Measurements from ENCODE around the gene FOXP1.
A peak's percentile ranks its signal among the peaks of the same experiment; 100 is the strongest.

The FOXP1 gene

DNA sequence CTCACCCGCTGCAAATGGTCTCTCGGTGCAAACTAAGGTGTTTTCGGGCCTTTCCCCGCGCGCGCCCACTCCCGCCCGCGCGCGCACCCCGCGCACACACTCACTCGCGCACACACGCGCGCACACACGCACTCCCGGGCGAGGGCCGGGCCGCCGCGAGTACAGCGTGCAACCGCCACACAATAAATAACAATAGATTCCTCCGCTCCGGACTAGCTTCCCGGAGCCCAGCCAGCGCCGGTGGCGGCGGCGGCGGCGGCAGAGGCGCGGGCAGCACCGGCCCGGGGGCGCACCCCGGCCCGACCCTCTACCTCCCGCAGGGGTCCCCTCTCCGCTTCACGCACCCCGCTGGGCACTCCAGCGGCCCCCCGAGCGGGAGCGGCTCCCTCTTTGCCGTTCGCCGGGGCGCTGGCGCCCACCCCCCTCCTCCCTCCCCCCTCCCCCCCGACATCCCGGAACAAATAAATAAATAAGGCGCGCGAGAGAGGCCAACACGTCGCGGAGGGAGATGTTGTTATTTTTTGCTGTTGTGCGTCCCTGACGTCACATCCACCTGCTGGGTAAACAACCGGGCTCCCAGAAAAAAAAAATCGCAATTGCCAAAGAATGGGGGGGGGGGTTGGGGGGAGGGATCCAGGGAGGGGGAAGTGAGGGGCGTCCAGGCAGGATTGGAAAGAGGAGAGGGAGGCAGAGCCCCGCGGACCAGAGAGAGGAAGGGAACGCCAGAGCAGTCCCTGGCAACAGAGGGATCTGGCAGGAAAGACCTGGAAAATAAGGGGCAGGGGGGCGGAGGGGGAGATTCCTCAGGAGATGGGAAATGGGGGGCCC lies at the start of gene FOXP1:
Gene FOXP1 (minus strand): TSS at position 163 of the 828 bp plus-strand sequence. CDS start 385,347 bp downstream, outside the sequence.
- peak; percentile 74 for DNase-seq

DNA sequence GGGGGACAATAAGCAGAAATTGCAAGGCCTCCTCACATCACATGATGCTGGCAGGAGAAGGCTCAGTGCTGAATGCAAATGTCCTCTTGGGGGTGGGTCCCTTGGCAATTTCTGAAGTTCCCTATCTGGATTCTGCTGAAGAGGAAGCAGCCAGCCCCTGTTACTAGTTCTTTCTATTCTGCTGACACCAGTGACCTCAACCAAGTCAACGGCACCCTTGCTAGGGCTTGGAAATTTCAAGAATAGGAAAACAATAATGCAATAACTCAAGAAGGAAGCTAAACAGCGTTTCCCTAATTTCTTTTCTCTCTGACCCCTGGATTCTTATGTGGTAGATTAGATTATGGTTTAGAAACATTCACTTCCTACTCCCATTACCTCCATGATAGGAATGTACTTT lies 46.2 kb upstream of the FOXP1 start:
- peak; percentile 92 for DNase-seq

DNA sequence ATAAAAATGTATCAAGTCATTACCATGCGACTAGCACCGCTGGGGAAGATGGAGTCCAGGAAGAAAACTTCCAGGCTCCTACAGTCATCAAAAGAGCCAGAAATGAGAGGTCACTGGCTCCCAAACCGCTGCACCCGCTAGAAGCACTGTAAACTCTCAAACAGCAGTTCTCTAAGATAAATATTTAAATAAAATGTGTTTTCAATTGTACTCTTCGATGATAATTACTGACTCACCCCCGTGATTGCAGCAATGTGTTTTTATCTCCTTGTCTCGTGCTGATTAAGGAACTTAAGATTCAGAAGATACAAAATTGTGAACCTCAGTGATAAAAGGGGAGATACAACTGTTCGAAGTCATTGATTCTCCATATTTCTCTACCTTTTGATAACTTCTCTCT lies 45.8 kb upstream of the FOXP1 start:
- DNase-seq = no peak

DNA sequence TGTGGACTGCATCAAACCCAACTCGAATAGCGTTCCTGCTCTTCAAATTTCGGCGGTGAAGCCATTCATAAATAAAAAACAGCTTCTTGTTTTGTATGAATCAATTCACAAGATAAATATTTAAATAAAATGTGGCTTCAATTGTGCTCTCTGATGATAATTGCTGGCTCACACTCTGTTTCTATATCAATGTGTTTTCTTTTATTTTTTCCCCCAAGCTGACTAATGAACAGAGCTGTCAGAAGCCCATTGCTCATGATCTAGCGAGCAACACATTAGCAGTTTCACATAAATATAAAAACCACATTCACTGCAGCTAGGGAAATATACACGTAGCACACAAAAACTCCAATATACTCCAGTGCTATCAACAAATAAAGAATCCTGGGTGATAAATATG lies 45.0 kb upstream of the FOXP1 start:
- DNase-seq = no peak

DNA sequence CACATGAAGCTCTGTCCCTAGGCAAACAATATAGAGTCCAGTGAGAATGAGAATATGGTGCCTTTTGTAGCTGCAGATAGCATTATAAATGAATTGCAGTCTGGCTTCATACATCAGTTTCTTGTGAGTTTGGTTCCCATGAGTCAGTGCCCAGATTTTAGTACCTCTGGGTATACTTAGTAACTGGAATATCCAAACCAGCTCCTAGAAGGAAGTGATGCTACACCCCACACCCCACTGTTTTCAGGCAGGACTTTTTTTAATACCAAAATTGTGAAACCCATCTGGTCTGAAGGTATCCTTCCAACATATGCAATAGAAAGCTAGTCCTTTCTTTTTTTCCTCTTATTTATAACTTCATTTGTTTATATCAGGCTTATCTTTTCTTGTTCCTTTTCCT lies 42.1 kb upstream of the FOXP1 start:
- DNase-seq = peak; percentile 77

DNA sequence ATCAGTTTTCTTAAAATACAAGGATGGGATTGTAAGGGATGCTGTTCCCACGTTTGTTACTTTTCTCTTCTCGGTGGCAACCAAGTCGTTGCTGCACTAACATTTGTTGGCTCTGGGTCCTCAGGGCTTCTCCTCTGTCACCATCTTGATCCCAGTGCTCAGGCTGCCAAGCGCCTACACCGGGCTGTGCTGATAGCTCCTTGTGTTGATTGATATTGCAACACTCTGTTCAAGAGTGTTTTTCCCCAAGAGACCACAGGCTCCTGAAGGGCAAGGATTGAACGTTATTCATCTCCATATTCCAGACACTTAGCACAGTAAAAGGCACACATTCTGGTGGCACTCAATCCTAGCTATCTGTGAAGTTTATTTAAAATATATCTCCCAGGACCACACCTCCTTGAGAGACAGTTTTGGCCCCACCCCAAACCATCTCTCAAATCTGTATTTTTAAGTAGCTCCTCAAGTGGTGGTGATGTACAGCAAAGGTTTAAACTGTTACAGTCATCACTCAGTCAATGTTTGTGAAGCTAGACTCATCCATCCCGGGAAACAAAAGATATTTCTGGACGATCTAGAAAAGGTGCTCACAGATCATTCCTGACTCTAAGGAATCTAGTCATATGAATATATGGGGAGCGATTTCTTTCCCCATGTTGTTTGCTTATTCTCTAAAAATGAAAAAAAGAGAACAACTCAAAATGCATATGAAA lies 38.5 kb upstream of the FOXP1 start:
- DNase-seq = no peak

DNA sequence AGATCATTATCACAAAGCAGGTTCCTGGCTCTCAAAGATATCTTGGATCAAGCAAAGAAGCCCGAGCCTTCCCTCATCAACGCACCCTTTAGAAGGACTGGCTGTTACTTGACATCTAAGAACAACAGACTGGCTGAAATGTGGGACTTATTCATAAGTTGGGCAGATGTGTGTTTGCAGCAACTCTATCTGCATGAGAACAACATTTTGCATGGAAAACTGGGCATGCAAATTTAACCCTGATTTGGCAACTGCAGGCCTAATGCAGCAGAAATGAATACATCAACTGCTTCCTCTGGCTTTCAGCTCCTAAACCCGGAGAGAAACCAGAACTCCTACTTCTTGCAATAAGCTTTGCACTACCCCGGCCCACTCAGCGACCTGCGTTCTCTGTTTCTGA lies 35.0 kb upstream of the FOXP1 start:
- DNase-seq = no peak

DNA sequence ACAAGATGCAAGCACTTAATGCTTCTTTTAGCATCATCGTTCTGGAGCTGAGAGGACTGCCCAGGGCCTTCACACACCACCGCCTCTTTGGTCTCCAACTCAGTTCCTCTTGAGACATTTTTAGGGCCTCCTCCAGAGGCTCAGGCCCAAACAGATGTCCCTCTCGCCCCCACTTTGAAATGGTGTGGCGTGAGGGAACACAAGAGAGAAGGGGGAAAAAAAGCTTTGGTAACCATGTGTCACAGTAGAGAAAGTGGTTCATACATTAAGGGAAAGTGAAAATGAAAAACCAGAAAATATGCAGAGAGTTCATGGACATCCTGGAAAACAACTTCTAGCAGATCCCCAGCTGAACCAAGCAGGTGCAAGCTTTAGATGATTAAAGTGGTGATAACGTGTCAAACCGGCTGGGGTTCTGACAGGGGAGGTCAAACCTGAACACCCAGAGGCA lies 33.1 kb upstream of the FOXP1 start:
- no peak for DNase-seq

DNA sequence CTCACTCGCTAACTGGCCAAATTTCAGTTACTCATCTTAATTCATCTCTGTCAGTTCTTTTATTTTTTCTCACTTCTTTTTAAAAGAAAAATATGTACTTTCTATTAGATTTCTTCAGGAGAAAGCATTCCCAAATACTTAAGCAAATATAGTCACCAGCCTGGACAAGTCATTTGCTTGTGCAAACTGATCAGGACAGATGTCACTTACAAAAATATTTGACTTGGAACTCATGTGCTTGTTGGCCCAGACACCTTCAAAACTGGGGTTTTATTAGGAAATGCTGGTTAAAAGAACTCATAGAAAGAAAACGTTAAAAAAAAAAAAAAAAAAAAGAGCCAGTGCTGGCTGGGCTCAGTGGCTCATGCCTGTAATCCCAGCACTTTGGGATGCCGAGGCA lies 31.3 kb upstream of the FOXP1 start:
- DNase-seq = no peak

DNA sequence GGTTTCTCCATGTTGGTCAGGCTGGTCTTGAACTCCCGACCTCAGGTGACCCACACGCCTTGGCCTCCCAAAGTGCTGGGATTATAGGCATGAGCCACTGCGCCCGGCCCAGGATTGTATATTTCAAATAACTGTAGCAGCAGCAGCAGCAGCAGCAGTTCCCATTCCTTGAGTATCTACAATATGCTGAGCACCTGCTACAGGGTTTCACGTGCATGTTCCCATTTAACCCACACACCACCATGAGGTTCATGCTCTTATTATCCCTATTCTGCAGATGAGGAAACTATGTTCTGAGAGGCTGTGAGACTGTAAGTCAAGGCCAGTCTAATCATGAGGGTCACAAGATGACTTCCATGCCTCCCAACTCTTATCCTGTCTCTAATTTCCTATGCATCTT lies 30.9 kb upstream of the FOXP1 start:
- DNase-seq = no peak

DNA sequence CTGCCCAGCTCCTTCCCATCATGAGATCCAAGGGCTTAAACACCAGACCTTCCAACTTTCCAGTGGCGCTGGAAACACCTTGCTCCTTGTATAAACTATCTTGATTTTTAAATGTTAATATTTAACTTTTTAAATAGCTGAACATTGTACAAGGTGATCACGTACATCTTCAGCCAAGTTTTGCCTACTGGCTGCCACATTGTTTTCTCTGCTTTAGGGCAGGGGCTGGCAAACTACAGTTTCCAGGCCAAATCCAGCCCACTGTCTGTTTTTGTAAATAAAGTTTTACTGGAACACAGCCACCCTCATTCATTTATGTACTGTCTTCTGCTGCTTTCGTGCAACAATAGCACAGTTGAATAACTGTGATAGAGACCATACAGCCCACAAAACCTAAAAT lies 27.6 kb upstream of the FOXP1 start:
- no peak for DNase-seq

DNA sequence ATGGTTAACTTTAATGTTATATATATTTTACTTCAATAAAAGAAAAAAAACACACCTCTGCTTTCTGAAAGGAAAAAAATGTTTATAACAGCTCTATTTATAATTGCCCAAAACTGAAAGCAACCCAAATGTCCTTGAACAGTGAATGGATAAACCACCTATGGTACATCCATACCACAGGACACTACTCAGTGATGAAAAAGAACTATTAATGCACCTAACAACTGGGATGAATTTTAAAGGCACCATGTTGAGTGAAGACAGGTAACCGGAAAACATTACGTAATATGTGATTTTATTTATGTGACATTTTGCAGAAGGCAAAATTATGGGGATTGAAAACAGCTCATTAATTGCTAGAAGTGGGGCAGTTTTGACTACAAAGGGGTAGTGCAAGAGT lies 23.8 kb upstream of the FOXP1 start:
- no peak for DNase-seq

DNA sequence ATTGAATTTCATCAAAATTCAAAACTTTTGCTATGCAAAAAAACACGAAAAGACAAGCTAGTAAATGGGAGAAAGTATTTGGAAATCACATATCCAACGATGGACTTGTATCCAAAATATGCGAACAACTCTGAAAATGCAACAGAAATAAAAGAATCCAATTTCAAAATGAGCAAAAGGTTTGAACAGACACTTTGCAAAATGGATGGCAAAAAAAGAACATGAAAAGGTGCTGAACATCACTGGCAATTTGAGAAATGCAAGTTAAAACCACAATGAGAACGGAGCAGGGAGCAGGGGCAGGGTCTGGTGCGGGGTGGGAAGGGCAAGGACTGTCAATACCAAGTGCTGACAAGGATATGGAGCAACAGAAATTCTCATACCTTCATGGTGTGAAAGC lies 23.1 kb upstream of the FOXP1 start:
- no peak for DNase-seq

DNA sequence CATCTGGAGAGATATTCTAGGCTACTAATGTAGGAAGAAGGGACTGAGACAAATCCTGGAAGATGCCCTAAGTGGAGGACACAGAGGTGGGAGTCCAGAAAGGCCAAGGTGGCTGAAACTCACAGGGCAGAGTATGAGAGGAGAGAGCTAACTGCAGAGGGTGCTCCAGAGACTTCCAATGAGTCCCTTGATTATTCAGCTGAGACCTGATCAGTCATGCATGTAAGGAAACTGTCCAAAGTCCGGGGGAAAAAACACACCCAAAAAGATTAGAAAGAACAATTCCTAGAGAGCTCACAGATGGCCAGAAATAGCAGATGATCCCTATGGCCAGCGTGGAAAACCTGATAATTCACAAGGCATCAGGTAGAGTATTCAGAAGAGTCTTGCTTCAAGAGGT lies 18.7 kb upstream of the FOXP1 start:
- no peak for DNase-seq

DNA sequence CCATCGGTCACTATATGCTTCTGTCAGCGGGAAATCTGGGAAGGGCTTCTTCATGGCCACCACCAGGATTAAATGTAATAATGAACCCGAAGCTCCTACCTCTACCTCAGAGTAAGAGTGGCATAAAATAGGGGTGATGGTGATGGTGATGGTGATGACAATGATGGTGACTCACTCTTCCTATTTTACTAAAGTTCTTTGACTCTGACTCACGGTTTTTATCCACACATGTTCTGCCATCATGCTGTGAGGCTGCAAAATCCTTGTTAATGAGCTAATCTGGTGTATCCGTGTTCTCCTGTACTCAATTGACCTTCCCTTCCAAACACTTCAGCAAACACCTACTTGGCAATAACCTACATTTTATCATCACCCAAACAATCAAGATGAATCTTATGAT lies 18.3 kb upstream of the FOXP1 start:
- no peak for DNase-seq

DNA sequence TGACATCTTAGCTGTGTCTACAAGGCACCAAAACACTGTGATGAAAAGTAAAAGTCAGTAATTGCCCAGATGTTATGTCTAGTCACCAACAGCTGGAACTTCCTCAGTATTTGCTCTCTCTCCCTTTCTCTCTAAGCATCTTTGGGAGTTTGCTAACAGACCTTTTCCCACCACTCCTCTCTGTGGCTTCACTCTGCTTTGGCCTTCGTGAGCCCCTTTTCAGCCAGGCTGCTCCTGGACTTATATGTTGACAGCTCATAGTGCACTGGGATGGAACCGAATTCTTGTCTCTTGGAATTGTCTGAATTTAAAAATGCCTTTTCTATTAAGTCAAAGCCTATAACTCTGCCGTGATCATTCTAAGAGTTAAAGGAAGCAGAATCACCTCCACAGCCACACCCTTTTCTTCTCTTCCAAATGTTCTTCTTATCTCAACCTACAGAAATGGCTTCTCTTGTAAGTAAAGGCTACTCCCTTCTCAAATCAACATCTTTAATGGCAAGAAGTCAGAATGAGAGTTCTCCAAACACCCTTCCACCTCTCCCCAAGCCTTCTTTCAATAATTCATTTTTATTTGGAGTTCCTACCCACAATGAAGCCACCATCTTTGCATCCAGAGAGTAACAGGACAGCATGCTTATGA lies 17.2 kb upstream of the FOXP1 start:
- DNase-seq = no peak

DNA sequence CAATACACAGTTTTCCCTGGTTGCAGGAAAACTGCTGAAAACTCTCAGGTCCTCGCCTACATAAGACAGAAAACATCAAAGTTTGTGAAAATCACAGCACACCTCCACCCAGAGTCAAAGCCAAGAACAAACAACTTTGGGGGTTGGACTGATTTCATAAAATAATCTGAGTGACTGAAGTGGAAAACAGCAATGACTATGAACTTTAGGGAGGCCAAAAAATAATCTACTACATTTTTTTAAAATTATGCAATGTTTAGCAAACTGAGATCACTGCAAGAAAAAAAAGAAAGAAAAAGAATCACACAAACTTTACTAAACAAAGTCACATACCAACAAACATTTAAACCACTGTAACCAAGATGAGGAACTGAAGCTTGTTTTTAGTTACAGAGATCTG lies 15.9 kb upstream of the FOXP1 start:
- DNase-seq = no peak

DNA sequence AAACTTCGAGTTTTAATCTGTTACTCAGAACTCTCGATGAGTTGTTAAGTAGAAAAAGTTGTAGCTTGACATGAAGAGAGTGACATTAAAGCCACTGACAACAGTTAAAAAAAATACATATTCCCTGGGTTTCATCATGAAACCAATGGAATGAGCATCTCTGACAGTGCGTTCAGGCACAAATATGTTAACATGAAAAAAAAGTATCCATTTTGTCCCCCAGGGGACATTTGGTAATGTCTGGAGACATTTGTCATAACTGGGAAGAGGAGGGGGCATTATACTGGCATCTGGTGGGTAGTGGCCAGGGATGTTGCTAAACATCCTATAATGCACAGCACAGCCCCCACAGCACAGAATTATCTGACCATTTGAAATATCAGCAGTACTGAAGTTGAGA lies 14.8 kb upstream of the FOXP1 start:
- no peak for DNase-seq

DNA sequence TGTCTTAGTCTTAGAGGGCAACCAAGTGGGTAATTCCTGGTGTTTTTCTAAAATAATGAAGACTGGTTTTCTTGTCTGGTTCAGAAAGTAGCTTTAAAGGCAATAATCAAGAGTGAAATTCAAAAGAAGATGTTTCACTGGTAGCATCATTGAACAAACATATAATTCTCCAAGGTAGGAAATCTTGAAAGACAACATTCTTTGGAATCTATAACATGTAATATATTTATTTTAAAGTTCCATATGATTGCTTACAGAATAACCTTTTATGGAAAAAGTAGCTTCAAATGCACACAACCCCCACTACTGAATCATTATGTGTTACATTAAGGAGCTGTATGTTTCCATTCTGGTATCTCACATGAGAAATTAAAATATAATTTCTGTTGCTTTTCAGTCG lies 13.8 kb upstream of the FOXP1 start:
- no peak for DNase-seq

DNA sequence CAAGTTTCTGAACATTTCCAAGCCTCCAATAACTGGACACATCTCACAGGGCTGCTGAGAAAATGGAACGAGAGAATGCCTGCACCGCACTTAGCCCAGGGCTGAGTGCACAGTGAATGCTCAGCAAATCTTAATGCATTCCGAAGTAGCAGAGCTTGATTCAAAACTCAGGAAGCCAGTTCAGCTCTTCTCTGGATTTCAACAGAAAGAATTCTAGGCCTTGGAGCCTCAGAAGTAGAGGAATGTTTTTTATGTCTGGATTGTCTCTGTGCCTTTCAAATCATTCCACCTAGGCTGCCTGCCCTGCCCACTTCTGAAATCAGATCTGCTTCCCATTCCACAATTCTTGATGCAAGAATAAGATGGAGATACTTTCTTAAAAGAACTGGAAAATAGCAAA lies 9.6 kb upstream of the FOXP1 start:
- no peak for DNase-seq

DNA sequence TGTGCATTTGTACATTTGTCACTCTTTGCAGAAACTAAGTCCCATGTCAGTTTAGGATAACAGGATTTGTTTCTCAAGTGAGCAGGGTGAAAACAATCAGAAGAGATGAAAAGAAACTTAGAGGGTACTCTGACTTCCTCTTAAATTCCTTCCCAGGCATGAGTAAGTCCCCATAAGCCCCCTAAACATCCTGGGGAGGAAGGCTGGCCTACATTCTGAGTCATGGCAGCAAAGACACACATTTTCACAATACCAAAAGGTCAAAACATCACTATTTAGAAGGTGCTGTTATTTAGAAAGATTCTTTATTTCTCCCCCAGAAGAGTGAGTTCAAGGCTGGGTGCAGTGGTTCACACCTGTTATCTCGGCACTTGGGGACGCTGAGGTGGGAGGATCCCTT lies 7.6 kb upstream of the FOXP1 start:
- no peak for DNase-seq

DNA sequence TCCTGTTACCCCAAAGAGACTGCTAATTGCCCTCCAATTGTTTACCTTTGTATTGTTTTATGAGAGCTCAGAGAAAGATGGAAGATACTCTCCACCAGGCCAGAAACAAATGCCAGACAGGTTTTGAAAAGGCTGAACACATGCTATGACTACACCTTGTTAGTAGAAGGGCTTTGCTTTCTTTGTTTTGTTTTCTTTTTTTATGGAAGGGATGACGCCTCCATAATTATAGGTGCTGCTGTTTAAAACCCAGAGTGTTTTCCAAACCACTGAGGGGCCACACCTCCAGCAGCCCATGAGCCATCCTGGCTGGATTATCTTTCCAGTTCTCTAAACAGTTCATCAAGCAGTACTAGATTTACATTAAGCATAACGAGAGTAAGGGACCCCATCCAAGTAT lies 5.6 kb upstream of the FOXP1 start:
- no peak for DNase-seq

DNA sequence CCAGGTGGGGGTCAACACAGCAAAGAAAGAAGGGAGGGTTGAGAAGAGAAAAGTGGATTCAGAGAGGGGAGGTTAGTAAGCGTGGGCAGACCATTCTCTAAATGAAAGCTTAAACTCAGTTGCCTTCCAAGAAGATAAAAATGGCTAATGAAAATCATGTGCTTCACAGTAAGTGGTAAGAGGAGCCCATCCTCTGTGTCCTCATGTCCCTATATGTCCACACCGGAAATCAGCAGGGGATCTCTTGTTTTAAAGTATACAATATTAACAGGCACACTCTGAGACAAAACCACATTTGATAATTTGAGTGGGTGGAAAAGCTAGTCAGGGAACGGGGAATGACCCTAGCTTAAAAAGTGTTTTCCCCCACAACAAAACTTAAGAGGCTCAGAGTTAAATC lies 4.4 kb upstream of the FOXP1 start:
- no peak for DNase-seq

DNA sequence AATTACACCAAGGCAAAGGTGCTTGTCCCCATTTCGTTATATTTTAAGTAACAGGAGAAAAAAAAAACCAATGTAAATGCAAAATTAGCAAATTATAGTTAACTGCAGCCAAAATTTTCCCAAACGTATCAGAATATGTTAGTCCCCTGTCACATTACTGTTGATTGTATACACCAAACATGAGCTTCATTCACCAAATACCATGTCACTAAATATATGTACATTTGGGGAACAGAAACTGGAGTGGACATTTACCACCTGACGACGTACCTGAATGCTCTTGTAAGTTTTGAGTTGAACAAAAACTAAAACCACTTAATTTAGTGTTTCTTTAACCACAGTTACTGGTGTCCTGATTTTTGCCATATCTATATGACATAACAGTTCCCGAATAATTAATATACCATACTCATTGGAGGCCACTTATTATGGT lies 3.3 kb upstream of the FOXP1 start:
- no peak for DNase-seq

Measured in inflammatory macrophage treated with lipopolysaccharide for 4 hours (primary cell).